Skeletal muscle satellite cell (primary cell): ENCODE results near the gene RPRD1A.
"Not testable (repeated sequence)": the region's sequence is repeated elsewhere in the genome, so short reads cannot be mapped to it uniquely, and the experiment has no call there.

ENCODE experiments used
- H3K27me3 ChIP-seq: 2 replicates; pipeline ENCODE4 v1.7.0; 2013; ENCODE audit warnings: low read length; ENCODE audit not compliant: control insufficient read depth, insufficient read depth
- H3K36me3 ChIP-seq: 2 replicates; pipeline ENCODE4 v1.7.0; 2013; ENCODE audit warnings: mild to moderate bottlenecking, control low read depth, low read length; ENCODE audit not compliant: insufficient read depth
- H3K4me1 ChIP-seq: 2 replicates; pipeline ENCODE4 v1.7.0; 2013; ENCODE audit warnings: low read length; ENCODE audit not compliant: control insufficient read depth, insufficient read depth
- H3K4me2 ChIP-seq: 2 replicates; pipeline ENCODE4 v1.7.0; 2013; ENCODE audit warnings: mild to moderate bottlenecking, low read length
- H3K4me3 ChIP-seq: 2 replicates; pipeline ENCODE4 v1.7.0; 2013; ENCODE audit warnings: low read length
- H3K9ac ChIP-seq: 2 replicates; pipeline ENCODE4 v1.7.0; 2013; ENCODE audit warnings: mild to moderate bottlenecking, low read depth, low read length, moderate library complexity
- H3K9me3 ChIP-seq: replicated peaks from 2 replicates; pipeline ENCODE4 v1.7.0; 2013; ENCODE audit warnings: mild to moderate bottlenecking, control low read depth, low read length

RPRD1A gene

DNA sequence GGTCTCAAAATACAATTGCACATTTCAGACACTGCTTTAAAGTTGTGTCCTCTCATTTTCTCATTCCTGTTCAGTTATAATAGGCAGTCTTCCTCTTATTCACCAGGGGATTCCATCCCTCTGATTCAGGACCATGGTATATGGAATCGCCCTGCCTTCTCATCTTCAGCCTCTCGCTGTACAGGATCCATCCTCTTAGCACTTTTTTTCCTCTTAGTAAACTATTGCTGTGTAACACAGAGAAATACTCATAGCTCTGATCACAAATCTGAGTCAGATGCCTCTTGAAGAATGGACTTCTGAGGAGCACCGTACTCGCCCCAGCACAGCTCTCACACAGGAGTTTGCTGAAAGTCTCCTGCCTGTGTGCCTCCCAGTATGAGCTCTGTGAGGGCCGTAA lies 83.5 kb downstream of the RPRD1A start:
- Histone ChIP-seq H3K9me3 (no peaks in the 10 kb centered on the region), H3K4me1 (peaks cover 3% of the 10 kb centered on the region), H3K36me3 (peaks cover 28% of the 10 kb centered on the region), H3K4me3 (no peak overlapping the region), H3K4me2 (no peak overlapping the region), H3K9ac (no peak overlapping the region), H3K27me3 (no peaks in the 10 kb centered on the region)

DNA sequence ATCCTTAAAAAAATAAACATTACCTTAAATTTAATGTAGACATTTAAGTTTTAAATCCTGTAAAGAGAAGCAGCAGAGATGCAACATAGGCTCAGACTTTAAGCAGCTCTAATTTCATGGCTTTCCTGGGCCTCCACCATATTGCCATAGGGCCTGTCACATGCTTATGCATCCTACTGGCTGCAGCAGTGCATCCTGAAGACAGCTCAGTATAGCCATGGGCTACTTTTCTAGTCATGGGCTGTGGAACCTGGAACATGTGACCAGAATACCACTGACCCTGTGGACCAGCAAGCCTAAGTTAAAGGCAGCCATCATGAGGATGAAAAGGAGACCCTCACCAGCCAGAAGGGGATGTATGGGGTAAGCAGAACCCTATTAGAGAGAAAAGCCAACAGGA lies 84.2 kb downstream of the RPRD1A start:
- Histone ChIP-seq H3K27me3 (no peaks in the 10 kb centered on the region), H3K4me1 (peaks cover 3% of the 10 kb centered on the region), H3K4me2 (no peak overlapping the region), H3K4me3 (no peak overlapping the region), H3K36me3 (peaks cover 31% of the 10 kb centered on the region), H3K9me3 (no peaks in the 10 kb centered on the region), H3K9ac (no peak overlapping the region)

DNA sequence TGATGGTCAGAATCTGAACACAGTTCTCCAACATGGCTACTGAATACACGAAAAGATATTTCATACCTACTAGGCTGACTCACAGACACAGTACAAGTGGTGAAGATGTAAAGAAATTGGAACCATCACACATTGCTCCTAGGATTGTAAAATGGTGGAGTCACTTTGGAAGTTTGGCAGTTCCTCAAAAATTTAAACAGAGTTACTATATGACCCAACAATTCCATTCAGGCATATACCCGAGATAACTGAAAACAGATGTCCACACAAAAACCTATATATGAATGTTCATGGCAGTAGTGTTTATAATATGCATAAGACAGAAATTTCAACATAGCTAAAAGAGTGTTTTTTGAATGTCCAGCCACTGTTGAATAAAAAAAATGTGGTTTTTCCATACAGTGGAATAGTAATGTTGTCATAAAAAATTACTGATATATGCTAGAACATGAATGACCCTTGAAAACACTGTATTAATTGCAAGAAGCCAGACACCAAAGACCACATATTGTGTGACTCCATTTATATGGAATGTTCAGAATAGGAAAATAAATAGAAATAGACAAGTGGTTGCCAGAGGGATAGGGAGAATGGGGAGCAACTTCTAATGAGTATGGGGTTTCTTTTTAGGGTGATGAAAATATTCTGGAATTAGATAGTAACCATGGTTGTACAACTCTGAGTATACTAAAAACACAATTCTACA lies 84.8 kb downstream of the RPRD1A start:
- Histone ChIP-seq H3K27me3 (no peaks in the 10 kb centered on the region), H3K4me2 (no peak overlapping the region), H3K9me3 (no peaks in the 10 kb centered on the region), H3K36me3 (peaks cover 37% of the 10 kb centered on the region), H3K4me3 (no peak overlapping the region), H3K4me1 (peaks cover 3% of the 10 kb centered on the region), H3K9ac (no peak overlapping the region)

DNA sequence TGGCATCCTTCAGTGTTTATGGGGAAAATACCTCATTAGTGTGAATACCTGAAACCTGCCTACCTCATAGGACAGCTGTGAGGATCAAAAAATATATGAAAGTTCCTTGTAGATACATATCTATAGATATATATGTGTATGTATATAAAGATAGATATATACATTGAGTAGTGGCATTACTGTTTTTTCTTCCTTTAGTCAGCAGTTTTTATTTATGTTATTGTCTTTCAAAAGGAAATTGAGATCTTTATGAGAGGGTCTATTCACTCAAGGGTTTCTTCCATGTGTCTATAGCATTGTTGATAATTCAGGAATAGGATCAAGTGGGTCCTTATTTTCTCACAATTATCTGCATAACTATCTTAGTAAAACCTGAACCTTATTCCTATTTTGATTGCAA lies 88.2 kb downstream of the RPRD1A start:
- H3K36me3 ChIP-seq = peaks cover 60% of the 10 kb centered on the region
- no peak overlapping the region for H3K4me2 ChIP-seq
- no peak overlapping the region for H3K9ac ChIP-seq
- no peaks in the 10 kb centered on the region for H3K27me3 ChIP-seq
- no peak overlapping the region for H3K4me3 ChIP-seq
- H3K9me3 ChIP-seq = no peaks in the 10 kb centered on the region
- peaks cover 3% of the 10 kb centered on the region for H3K4me1 ChIP-seq

DNA sequence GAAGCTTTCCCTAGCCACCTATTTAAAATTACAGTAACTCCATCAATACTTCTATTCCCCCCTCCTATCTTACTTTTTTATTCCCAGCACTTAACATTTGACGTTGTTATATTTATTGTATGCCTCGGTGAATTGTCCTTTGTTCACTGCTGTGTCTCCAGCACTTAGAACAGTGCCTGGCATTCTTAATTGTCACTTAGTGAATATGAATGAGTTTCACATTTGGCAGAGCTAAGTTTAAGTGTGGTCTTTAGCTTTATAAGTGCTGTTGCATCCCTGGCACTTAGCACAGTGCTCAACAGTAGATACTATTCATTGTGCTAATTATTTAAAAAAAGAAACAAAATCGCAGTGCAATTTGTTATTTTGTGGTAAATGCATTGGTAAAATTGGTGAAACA lies 93.2 kb downstream of the RPRD1A start:
- H3K4me1 ChIP-seq = peaks cover 15% of the 10 kb centered on the region
- no peak overlapping the region for H3K9ac ChIP-seq
- H3K36me3 ChIP-seq = peaks cover 43% of the 10 kb centered on the region
- H3K27me3 ChIP-seq = no peaks in the 10 kb centered on the region
- no peaks in the 10 kb centered on the region for H3K9me3 ChIP-seq
- no peak overlapping the region for H3K4me3 ChIP-seq
- H3K4me2 ChIP-seq = peak overlapping the region; percentile 84

DNA sequence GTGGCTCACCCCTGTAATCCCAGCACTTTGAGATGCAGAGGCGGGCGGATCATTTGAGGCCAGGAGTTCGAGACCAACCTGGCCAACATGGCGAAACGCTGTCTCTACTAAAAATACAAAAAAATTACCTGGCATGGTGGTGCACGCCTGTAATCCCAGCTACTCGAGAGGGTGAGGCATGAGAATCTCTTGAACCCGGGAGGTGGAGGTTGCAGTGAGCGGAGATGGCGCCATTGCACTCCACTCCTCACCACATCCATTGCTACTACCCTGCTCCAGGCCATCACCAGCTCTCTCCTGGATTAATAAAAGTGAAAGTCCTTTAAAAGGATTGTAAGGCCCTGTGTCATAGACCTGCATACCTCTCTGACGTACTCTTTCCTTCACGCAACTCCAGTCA lies 93.7 kb downstream of the RPRD1A start:
- peak overlapping the region; percentile 91 for H3K4me3 ChIP-seq
- H3K9ac ChIP-seq = peak overlapping the region; percentile 94
- no peaks in the 10 kb centered on the region for H3K27me3 ChIP-seq

DNA sequence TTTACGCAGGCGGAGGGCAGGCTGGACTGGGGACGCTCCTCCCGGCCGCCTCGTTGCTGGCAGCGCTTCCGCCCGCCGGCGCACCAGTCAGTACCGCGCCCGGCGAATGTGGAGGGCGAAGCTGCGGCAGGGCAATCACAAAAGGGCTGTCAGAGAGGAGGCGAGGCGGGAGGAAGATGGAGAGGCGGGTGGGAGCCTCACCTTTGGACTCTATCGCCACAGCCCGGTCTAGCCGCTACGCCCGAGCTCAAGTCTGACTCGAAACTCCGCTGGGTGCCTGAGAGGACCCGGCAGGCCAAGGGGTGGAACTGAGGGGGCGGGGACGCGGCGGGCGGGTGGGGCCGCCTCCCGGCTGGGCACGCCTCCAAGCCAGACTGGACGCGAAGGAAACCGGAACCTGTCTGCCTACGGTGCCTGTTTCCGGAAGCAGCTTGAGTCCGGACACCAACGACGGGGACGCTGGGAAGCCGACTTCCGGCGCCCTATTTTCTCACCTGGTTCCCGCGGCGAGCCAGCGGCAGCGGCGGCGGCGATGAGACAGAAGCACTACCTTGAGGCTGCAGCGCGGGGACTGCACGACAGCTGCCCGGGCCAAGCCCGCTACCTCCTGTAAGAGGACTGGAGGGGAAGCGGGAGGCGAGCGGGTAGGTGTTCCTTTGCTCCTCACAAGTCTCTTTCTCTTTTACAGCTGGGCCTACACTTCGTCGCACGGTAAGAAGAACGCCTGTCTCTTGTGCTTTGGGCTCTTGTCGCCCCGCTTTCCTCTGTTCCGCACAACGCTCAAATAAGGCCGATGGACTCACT lies 95.0 kb downstream of the RPRD1A start, which contains the start of gene RMP24:
TSS of gene RMP24 (plus strand) at position 483 of the 804 bp plus-strand sequence.
- H3K4me1 ChIP-seq = peaks cover 15% of the 10 kb centered on the region
- H3K4me3 ChIP-seq = peak within 1 kb of the TSS; percentile 91
- H3K36me3 ChIP-seq = peaks cover 25% of the 10 kb centered on the region
- peak within 1 kb of the TSS; percentile 94 for H3K9ac ChIP-seq
- peak within 1 kb of the TSS; percentile 91 for H3K4me2 ChIP-seq
- no peaks in the 10 kb centered on the region for H3K27me3 ChIP-seq
- no peaks in the 10 kb centered on the region for H3K9me3 ChIP-seq

More for the DNA sequence above, 93.7 kb downstream of the RPRD1A start:
- Histone ChIP-seq H3K36me3 (peaks cover 37% of the 10 kb centered on the region), H3K4me1 (peaks cover 15% of the 10 kb centered on the region), H3K9me3 (no peaks in the 10 kb centered on the region), H3K4me2 (peak overlapping the region; percentile 84)

DNA sequence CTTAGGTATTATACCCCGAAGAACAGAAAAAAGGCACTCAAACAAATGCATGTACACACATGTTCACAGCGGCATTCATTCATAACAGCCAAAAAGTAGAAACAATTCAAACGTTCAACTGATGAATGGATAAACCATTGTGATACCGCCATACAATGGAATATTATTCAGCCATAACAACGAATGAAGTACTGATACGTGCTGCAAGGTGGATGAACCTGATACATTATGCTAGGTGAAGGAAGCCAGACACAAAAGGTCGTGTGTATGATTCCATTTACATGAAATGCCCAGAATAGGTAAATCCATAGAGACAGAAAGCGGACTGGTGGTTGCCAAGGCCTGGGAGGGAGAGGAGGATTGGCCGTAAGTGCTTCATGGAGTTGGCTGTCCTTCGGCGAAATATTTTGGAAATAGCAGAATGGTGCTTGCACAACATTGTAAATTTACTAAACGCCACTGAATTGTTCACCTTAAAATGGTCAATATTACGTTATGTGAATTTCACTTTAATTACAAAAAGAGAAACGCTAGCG lies 95.6 kb downstream of the RPRD1A start:
- Histone ChIP-seq H3K4me1 (peaks cover 15% of the 10 kb centered on the region), H3K9ac (peak overlapping the region; percentile 82), H3K4me2 (peak overlapping the region; percentile 91), H3K36me3 (peaks cover 21% of the 10 kb centered on the region), H3K4me3 (peak overlapping the region; percentile 91), H3K27me3 (no peaks in the 10 kb centered on the region), H3K9me3 (no peaks in the 10 kb centered on the region)

DNA sequence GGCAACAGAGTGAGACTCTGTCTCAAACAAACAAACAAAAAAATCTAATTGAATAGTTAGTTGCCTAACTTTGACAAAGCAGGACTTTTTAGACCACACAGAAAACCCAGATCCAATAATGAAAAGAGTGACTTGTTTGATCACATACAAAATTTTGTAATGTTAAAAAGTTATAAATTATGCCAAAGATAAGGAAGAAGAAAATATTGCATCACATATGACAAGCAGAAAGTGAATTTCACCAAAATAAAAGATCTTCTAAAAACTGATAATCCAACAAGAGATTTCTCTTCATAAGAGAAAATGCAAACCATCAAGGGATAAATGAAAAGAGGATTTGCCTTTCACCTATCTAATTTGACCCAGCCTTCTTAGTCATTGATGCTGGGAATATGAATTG lies 97.7 kb downstream of the RPRD1A start:
- no peak overlapping the region for H3K4me3 ChIP-seq
- no peaks in the 10 kb centered on the region for H3K27me3 ChIP-seq
- H3K36me3 ChIP-seq = peaks cover 4% of the 10 kb centered on the region
- H3K9ac ChIP-seq = no peak overlapping the region
- H3K9me3 ChIP-seq = no peaks in the 10 kb centered on the region
- H3K4me2 ChIP-seq = no peak overlapping the region
- H3K4me1 ChIP-seq = peaks cover 15% of the 10 kb centered on the region

DNA sequence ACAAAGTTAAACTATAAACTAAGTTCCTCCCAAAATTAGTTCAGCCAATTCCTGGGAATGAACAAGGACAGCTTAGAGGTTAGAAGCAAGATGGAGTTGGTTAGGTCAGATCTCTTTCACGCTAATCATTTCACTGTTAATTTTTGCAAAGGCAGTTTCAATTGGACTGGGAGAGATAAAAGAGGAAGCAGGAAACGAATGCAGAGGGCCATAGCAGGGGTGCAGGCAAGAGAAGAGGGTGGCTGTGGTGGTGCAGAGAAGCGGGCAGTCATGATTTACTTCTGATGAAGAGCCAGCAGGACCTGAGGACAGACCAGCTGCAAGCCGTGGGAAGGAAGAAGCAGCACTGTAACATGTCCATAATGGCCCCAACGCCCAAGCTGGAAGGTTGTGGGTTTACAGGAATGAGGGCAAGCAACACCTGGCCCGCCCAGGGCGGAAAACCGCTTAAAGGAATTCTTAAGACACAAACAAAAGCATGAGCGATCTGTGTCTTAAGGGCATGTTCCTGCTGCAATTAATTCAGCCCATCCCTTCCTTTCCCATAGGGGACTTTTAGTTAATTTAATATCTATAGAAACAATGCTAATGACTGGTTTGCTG lies 99.0 kb downstream of the RPRD1A start:
- H3K4me1 ChIP-seq = peaks cover 10% of the 10 kb centered on the region
- H3K9ac ChIP-seq = no peak overlapping the region
- H3K4me3 ChIP-seq = no peak overlapping the region
- H3K9me3 ChIP-seq = no peaks in the 10 kb centered on the region
- no peak overlapping the region for H3K4me2 ChIP-seq
- no peaks in the 10 kb centered on the region for H3K36me3 ChIP-seq
- H3K27me3 ChIP-seq = no peaks in the 10 kb centered on the region

DNA sequence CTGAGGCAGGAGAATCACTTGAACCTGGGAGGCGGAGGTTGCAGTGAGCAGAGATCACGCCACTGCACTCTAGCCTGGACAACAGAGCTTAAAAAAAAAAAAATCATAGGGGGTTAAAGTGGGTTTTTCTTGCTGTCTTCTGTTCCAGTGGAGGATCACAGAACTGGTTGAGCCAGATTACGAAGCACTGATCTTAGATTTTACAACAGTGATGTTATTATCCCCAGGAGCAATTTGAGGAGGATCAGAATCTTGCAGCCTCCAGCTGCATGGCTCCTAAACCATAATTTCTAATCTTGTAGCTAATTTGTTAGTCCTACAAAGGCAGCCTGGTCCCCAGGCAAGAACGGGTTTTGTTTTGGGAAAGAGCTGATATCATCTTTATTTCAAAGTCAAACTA lies 99.5 kb downstream of the RPRD1A start:
- H3K4me1 ChIP-seq, H3K9me3 ChIP-seq, H3K4me3 ChIP-seq, H3K27me3 ChIP-seq, H3K9ac ChIP-seq, H3K4me2 ChIP-seq, H3K36me3 ChIP-seq: not testable (repeated sequence)
